K562 (cell line): Measurements from ENCODE around the gene BHLHE40. TPM values are rescaled to one million over a fixed set of nuclear protein-coding genes. Genes with fewer than 3 reads are reported as not detected.

Experiments used
- ARID3B ChIP-seq: fragments of 250-450 bp; sonication (Bioruptor Pico); IDR thresholded peaks from 2 replicates; pipeline ENCODE4 v1.4.0; 2020; ENCODE audit warnings: borderline replicate concordance
- ATF2 ChIP-seq: sonication (generic); formaldehyde crosslinking; IDR thresholded peaks from 2 replicates; pipeline ENCODE4 v1.8.1; 2022; ENCODE audit warnings: missing genetic modification reagents
- ETV1 ChIP-seq: fragments of 450-650 bp; conservative IDR thresholded peaks from 2 replicates; pipeline ENCODE4 v1.6.1; 2016; ENCODE audit warnings: missing genetic modification characterization, control low read depth, low read depth, missing compliant biosample characterization
- NELFE ChIP-seq: IDR thresholded peaks from 2 replicates; pipeline ENCODE4 v1.6.1; 2011; ENCODE audit warnings: mild to moderate bottlenecking; ENCODE audit not compliant: insufficient read depth, insufficient read length
- NR1H2 ChIP-seq: sonication (generic); formaldehyde crosslinking; IDR thresholded peaks from 2 replicates; pipeline ENCODE4 v1.4.0; 2020; ENCODE audit warnings: mild to moderate bottlenecking, missing genetic modification reagents
- PCBP2 ChIP-seq: fragments of 200-400 bp; formaldehyde crosslinking; IDR thresholded peaks from 2 replicates; pipeline ENCODE4 v1.6.1; 2018; ENCODE audit warnings: low read length, low read depth, mild to moderate bottlenecking, moderate library complexity; ENCODE audit not compliant: poor library complexity, severe bottlenecking
- POLR2G ChIP-seq: fragments of 200-400 bp; formaldehyde crosslinking; IDR thresholded peaks from 2 replicates; pipeline ENCODE4 v1.6.1; 2017; ENCODE audit warnings: low read depth, mild to moderate bottlenecking, antibody characterized with exemption, low read length, moderate library complexity
- REST ChIP-seq, 2 experiments: fragments of 450-650 bp; formaldehyde crosslinking in 1 of 2; IDR thresholded peaks; 2 replicates each; pipeline versions ENCODE4 v1.4.0 to v1.6.1; 2014 to 2020; ENCODE audit warnings: mild to moderate bottlenecking in 2 of 2, borderline replicate concordance in 1 of 2, low read depth in 1 of 2
- SMAD2 ChIP-seq: fragments of 150-350 bp; IDR thresholded peaks from 2 replicates; pipeline ENCODE4 v1.6.1; 2014; ENCODE audit warnings: low read depth, mild to moderate bottlenecking, low read length
- SMARCC2 ChIP-seq: fragments of 450-650 bp; IDR thresholded peaks from 2 replicates; pipeline ENCODE4 v1.6.1; 2017; ENCODE audit warnings: antibody characterized with exemption, moderate library complexity, mild to moderate bottlenecking, low read depth
- ZEB2 ChIP-seq: fragments of 450-650 bp; IDR thresholded peaks from 2 replicates; pipeline ENCODE4 v1.6.1; 2016
- ZNF12 ChIP-seq: sonication (generic); formaldehyde crosslinking; IDR thresholded peaks from 2 replicates; pipeline ENCODE4 v1.4.0; 2020; ENCODE audit warnings: mild to moderate bottlenecking, missing genetic modification reagents
- ZNF175 ChIP-seq: fragments of 200-800 bp; sonication (Bioruptor generic); IDR thresholded peaks from 2 replicates; pipeline ENCODE4 v1.6.1; 2016; ENCODE audit warnings: low read depth, mild to moderate bottlenecking, missing genetic modification characterization, missing compliant biosample characterization
- ZNF764 ChIP-seq: fragments of 250-450 bp; sonication (Bioruptor Pico); IDR thresholded peaks from 2 replicates; pipeline ENCODE4 v1.4.0; 2020; ENCODE audit warnings: low read depth, mild to moderate bottlenecking, moderate library complexity
- polyA plus RNA-seq, 8 experiments: library from polyadenylated mRNA; depleted of rRNA in 4 of 8; stranded (reverse) in 5 of 8; unstranded in 3 of 8; fragments of >200 nt; fragmentation: Nextera tagmentation in 2 of 8; fragmentation: Illumina TruSeq in 1 of 8; extraction: Ambion mirVana in 2 of 8; extraction: Trizol in 1 of 8; gene quantifications; 2 replicates each; pipeline versions ENCODE4 v1.2.1 to v1.2.3, GENCODE V29; 2011 to 2014; ENCODE audit warnings: inconsistent platforms in 1 of 8, missing spikeins in 1 of 8
- total RNA-seq, 7 experiments: library from RNA; depleted of rRNA in 6 of 7; stranded (reverse); fragments of >200 nt in 6 of 7; fragmentation: Illumina TruSeq in 2 of 7; extraction: Trizol in 2 of 7; gene quantifications; 2 replicates each; pipeline versions ENCODE4 v1.2.1 to v1.2.3, GENCODE V29; 2011 to 2021; ENCODE audit warnings: low replicate concordance in 1 of 7
- TF ChIP-seq, protein P1 (sequence below): sonication (generic); formaldehyde crosslinking; IDR thresholded peaks from 2 replicates; pipeline ENCODE4 v1.9.0; 2022; ENCODE audit warnings: mild to moderate bottlenecking, missing genetic modification reagents

Gene BHLHE40
- total and polyA plus RNA-seq, 9 of the 15 experiments (the other 6 are each of a cell fraction or from before 2014, with no cell fraction given) = 12.0 to 83.9 (median 31.4) TPM

DNA sequence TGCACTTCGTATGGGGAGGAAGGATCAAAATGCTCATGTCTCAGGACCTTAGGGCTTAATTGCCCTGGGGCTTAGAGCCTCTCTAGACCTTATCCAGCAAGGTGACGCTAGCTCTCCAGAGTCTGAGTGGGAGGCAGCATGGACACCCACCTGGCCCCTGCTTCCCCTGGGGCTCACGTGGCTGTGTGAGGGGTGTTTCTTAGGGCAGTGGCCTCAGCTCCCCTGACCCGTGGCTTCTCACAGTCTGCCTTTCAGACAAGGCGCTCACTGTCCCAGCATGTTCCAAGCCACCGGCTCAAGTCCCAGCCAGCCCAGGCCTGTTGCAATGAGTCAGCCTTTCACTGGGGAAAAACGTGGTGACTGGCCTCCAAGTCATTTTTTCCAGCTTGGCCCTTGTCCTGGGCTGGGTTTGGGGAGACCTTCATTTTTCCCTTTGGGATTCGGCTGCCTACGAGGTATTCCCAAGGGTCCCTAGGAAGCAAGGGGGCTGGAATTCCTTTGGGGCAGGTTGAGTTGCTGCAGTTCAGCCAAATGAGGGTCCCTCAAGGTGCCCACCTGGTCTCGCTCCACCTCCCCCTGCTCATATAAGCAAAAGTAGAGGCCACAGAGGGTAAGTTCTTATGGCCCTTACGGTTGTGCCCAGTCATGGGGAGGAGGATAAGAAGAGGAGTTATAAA, 15.7 kb downstream of the BHLHE40 start (continued):
- TF ChIP-seq REST (IDR thresholded peaks at IDR 0.05; ENCODE audit: borderline replicate concordance) (peak; percentile 99), REST (CRISPR knock-in tag; IDR thresholded peaks at IDR 0.05; ENCODE audit: low read depth) (peak; percentile 35; the same call in 1 of the 2 replicates), ZNF12 (CRISPR knock-in tag) (0 out of 2 replicates have a peak, but pooled peaks have one; percentile 23), ZNF764 (0 out of 2 replicates have a peak, but pooled peaks have one; percentile 30), NR1H2 (CRISPR knock-in tag) (peak; percentile 99), ZEB2 (peak; percentile 54; the same call in 1 of the 2 replicates), ATF2 (CRISPR knock-in tag) (no peak), PCBP2 (no peak), NELFE (no peak), POLR2G (peak; percentile 86), ETV1 (tag) (no peak; the same call in none of the 2 replicates), ARID3B (peak; percentile 63; the same call in 1 of the 2 replicates), SMAD2 (no peak), SMARCC2 (0 out of 2 replicates have a peak, but pooled peaks have one; percentile 44), ZNF175 (CRISPR knock-in tag) (peak; percentile 94)
- TF ChIP-seq, protein P1, sequence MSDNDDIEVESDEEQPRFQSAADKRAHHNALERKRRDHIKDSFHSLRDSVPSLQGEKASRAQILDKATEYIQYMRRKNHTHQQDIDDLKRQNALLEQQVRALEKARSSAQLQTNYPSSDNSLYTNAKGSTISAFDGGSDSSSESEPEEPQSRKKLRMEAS = peak; percentile 95
